ENCODE results near the gene AMH. TPM values are rescaled to one million over a fixed set of nuclear protein-coding genes. Genes with fewer than 3 reads are reported as not detected.

AMH gene
- total and polyA plus RNA-seq, 2 of the 13 experiments (the other 11 are each of a cell fraction or from before 2014, with no cell fraction given), result 0.03 to 0.18 TPM

- peak; percentile 18; the same call in 1 of the 2 replicates for TF ChIP-seq ARID5B (CRISPR knock-in tag; IDR thresholded peaks at IDR 0.05)
- no peak for TF ChIP-seq ZNF883 (CRISPR knock-in tag; IDR thresholded peaks at IDR 0.05; ENCODE audit: not compliant biosample characterization)
- TF ChIP-seq ZNF781 (CRISPR knock-in tag; IDR thresholded peaks at IDR 0.05; ENCODE audit: borderline replicate concordance, not compliant biosample characterization), result no peak
- TF ChIP-seq HIVEP1 (CRISPR knock-in tag; IDR thresholded peaks at IDR 0.05), result peak; percentile 70
- TF ChIP-seq JUND (CRISPR knock-in tag; IDR thresholded peaks at IDR 0.05), result no peak
- TF ChIP-seq PPARG (CRISPR knock-in tag; conservative IDR thresholded peaks at IDR 0.05), result no peak
- 0 out of 2 replicates have a peak, but pooled peaks have one; percentile 27 for TF ChIP-seq MIXL1 (CRISPR knock-in tag; IDR thresholded peaks at IDR 0.05)
- TF ChIP-seq HOXA3 (CRISPR knock-in tag; IDR thresholded peaks at IDR 0.05), result peak; percentile 21; the same call in 1 of the 2 replicates
- 0 out of 2 replicates have a peak, but pooled peaks have one; percentile 47 for TF ChIP-seq ZNF317 (CRISPR knock-in tag; IDR thresholded peaks at IDR 0.05)
- TF ChIP-seq ZNF468 (CRISPR knock-in tag; IDR thresholded peaks at IDR 0.05), result no peak
- 0 out of 2 replicates have a peak, but pooled peaks have one; percentile 24 for TF ChIP-seq KDM3A (CRISPR knock-in tag; IDR thresholded peaks at IDR 0.05; ENCODE audit: low read depth)
- peak; percentile 59; the same call in 1 of the 2 replicates for TF ChIP-seq HDAC1 (CRISPR knock-in tag; IDR thresholded peaks at IDR 0.05)
- no peak for TF ChIP-seq ZNF17 (CRISPR knock-in tag; IDR thresholded peaks at IDR 0.05)
- TF ChIP-seq ZNF780A (CRISPR knock-in tag; IDR thresholded peaks at IDR 0.05), result no peak
- TF ChIP-seq ZNF768 (CRISPR knock-in tag; IDR thresholded peaks at IDR 0.05), result peak; percentile 59; the same call in 1 of the 2 replicates
- no peak for TF ChIP-seq FLYWCH1 (CRISPR knock-in tag; IDR thresholded peaks at IDR 0.05)
- TF ChIP-seq IRF2 (CRISPR knock-in tag; IDR thresholded peaks at IDR 0.05), result peak; percentile 69
- TF ChIP-seq MYC (CRISPR knock-in tag; IDR thresholded peaks at IDR 0.05; ENCODE audit: borderline replicate concordance), result peak; percentile 80; the same call in 1 of the 2 replicates
- TF ChIP-seq ZEB1 (IDR thresholded peaks at IDR 0.05; ENCODE audit: insufficient replicate concordance, low read depth), result no peak
- no peak for TF ChIP-seq GRHL1 (CRISPR knock-in tag; conservative IDR thresholded peaks at IDR 0.05)
- peak; percentile 41; the same call in 1 of the 2 replicates for TF ChIP-seq THAP11 (CRISPR knock-in tag; IDR thresholded peaks at IDR 0.05)
- TF ChIP-seq ZFP82 (CRISPR knock-in tag; IDR thresholded peaks at IDR 0.05; ENCODE audit: borderline replicate concordance), result no peak
- TF ChIP-seq TGIF2 (CRISPR knock-in tag; IDR thresholded peaks at IDR 0.05), result no peak
- TF ChIP-seq, protein P1, sequence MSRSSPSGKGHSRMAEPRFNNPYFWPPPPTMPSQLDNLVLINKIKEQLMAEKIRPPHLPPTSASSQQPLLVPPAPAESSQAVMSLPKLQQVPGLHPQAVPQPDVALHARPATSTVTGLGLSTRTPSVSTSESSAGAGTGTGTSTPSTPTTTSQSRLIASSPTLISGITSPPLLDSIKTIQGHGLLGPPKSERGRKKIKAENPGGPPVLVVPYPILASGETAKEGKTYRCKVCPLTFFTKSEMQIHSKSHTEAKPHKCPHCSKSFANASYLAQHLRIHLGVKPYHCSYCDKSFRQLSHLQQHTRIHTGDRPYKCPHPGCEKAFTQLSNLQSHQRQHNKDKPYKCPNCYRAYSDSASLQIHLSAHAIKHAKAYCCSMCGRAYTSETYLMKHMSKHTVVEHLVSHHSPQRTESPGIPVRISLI (CRISPR knock-in tag; IDR thresholded peaks at IDR 0.05; ENCODE audit: borderline replicate concordance), result peak; percentile 61; the same call in 1 of the 2 replicates
- peak; percentile 26; the same call in 1 of the 2 replicates for TF ChIP-seq ZNF263 (CRISPR knock-in tag; IDR thresholded peaks at IDR 0.05)
Measured at GRCh38 chr19:2266183-2266993, 17.3 kb downstream of the AMH start (continued).

Measured in HepG2 (cell line).